ENCODE results near the gene MDGA2.
A peak's percentile ranks its signal among the peaks of the same experiment; 100 is the strongest.

Gene MDGA2

GRCh38 chr14:46885566-46885965, 789.8 kb downstream of the MDGA2 start:
- Histone ChIP-seq H3K4me1 (ENCODE audit: control insufficient read depth in 2 of 2, insufficient read depth in 1 of 2, low read depth in 1 of 2, low read length in 2 of 2) (no peaks in the 10 kb centered on the region), H3K4me3 (ENCODE audit: low read length in 2 of 2) (no peak overlapping the region), H3K9ac (ENCODE audit: low read depth, low read length, poor library complexity) (no peak overlapping the region), H4K8ac (ENCODE audit: low read depth, low read length) (no peak overlapping the region), H3K14ac (ENCODE audit: low read length) (no peak overlapping the region), H4K91ac (ENCODE audit: low read depth, low read length, poor library complexity) (no peak overlapping the region), H3K23ac (ENCODE audit: low read depth, low read length, poor library complexity) (no peak overlapping the region), H2AK5ac (ENCODE audit: low read depth, low read length) (no peak overlapping the region), H3K79me1 (ENCODE audit: low read depth, low read length) (no peaks in the 10 kb centered on the region), H2BK5ac (ENCODE audit: low read length) (no peak overlapping the region), H3K27ac (replicated peaks; ENCODE audit: low read length) (no peak overlapping the region), H3K4me2 (ENCODE audit: insufficient read depth, low read length, poor library complexity, severe bottlenecking) (no peak overlapping the region), H3K4ac (ENCODE audit: low read length) (no peak overlapping the region), H2BK15ac (ENCODE audit: low read length) (no peak overlapping the region), H3K9me3 (replicated peaks in 1 of 2; ENCODE audit: control insufficient read depth in 2 of 2, insufficient read depth in 1 of 2, low read depth in 1 of 2, low read length in 2 of 2) (no peaks in the 10 kb centered on the region), H2BK120ac (ENCODE audit: low read depth, low read length) (no peak overlapping the region), H3K27me3 (ENCODE audit: control insufficient read depth in 3 of 3, insufficient read depth in 3 of 3, low read depth in 1 of 3, low read length in 3 of 3) (no peaks in the 10 kb centered on the region), H3K18ac (ENCODE audit: low read length) (no peak overlapping the region), H3K36me3 (replicated peaks in 1 of 2; ENCODE audit: control insufficient read depth in 2 of 2, insufficient read depth in 2 of 2, low read length in 2 of 2) (no peaks in the 10 kb centered on the region), H2AFZ (ENCODE audit: low read length) (peak overlapping the region; percentile 22), H2BK12ac (ENCODE audit: low read length) (no peak overlapping the region)
- no peak for DNase-seq (ENCODE audit: low spot score)
- no CpG with 5 or more reads among the region's 3 CpGs for WGBS, 2 donors (ENCODE audit: extremely low coverage in 2 of 2, insufficient read length in 2 of 2, insufficient replicate concordance in 1 of 2)

GRCh38 chr14:46861753-46862152, 813.7 kb downstream of the MDGA2 start:
- no peak overlapping the region for H3K9ac ChIP-seq (ENCODE audit: low read depth, low read length, poor library complexity)
- H3K14ac ChIP-seq (ENCODE audit: low read length), result no peak overlapping the region
- H3K23ac ChIP-seq (ENCODE audit: low read depth, low read length, poor library complexity), result no peak overlapping the region
- no peaks in the 10 kb centered on the region for H3K9me3 ChIP-seq (replicated peaks in 1 of 2; ENCODE audit: control insufficient read depth in 2 of 2, insufficient read depth in 1 of 2, low read depth in 1 of 2, low read length in 2 of 2)
- no peak overlapping the region for H3K4me3 ChIP-seq (ENCODE audit: low read length in 2 of 2)
- no peak overlapping the region for H3K4me2 ChIP-seq (ENCODE audit: insufficient read depth, low read length, poor library complexity, severe bottlenecking)
- no peak overlapping the region for H2BK15ac ChIP-seq (ENCODE audit: low read length)
- no peak overlapping the region for H3K27ac ChIP-seq (replicated peaks; ENCODE audit: low read length)
- no peak overlapping the region for H4K91ac ChIP-seq (ENCODE audit: low read depth, low read length, poor library complexity)
- H3K18ac ChIP-seq (ENCODE audit: low read length), result no peak overlapping the region
- no peak overlapping the region for H2BK120ac ChIP-seq (ENCODE audit: low read depth, low read length)
- H3K27me3 ChIP-seq (ENCODE audit: control insufficient read depth in 3 of 3, insufficient read depth in 3 of 3, low read depth in 1 of 3, low read length in 3 of 3), result no peaks in the 10 kb centered on the region
- no peak overlapping the region for H2AK5ac ChIP-seq (ENCODE audit: low read depth, low read length)
- no peak overlapping the region for H2AFZ ChIP-seq (ENCODE audit: low read length)
- H3K4ac ChIP-seq (ENCODE audit: low read length), result no peak overlapping the region
- no peak overlapping the region for H2BK5ac ChIP-seq (ENCODE audit: low read length)
- H3K36me3 ChIP-seq (replicated peaks in 1 of 2; ENCODE audit: control insufficient read depth in 2 of 2, insufficient read depth in 2 of 2, low read length in 2 of 2), result no peaks in the 10 kb centered on the region
- no peak for DNase-seq (ENCODE audit: low spot score)
- H3K4me1 ChIP-seq (ENCODE audit: control insufficient read depth in 2 of 2, insufficient read depth in 1 of 2, low read depth in 1 of 2, low read length in 2 of 2), result no peaks in the 10 kb centered on the region
- H4K8ac ChIP-seq (ENCODE audit: low read depth, low read length), result no peak overlapping the region
- no peak overlapping the region for H2BK12ac ChIP-seq (ENCODE audit: low read length)
- no peaks in the 10 kb centered on the region for H3K79me1 ChIP-seq (ENCODE audit: low read depth, low read length)

GRCh38 chr14:46840944-46841720, 834.3 kb downstream of the MDGA2 start:
- no peak overlapping the region for H3K4ac ChIP-seq (ENCODE audit: low read length)
- no peak overlapping the region for H4K91ac ChIP-seq (ENCODE audit: low read depth, low read length, poor library complexity)
- peaks cover 4 to 7% of the 10 kb centered on the region in 2 donors for H3K4me1 ChIP-seq (ENCODE audit: control insufficient read depth in 2 of 2, insufficient read depth in 1 of 2, low read depth in 1 of 2, low read length in 2 of 2)
- no peak overlapping the region for H2BK5ac ChIP-seq (ENCODE audit: low read length)
- peak overlapping the region; percentile 33 for H2AFZ ChIP-seq (ENCODE audit: low read length)
- DNase-seq (ENCODE audit: low spot score), result no peak
- no peak overlapping the region for H2AK5ac ChIP-seq (ENCODE audit: low read depth, low read length)
- H3K9me3 ChIP-seq (replicated peaks in 1 of 2; ENCODE audit: control insufficient read depth in 2 of 2, insufficient read depth in 1 of 2, low read depth in 1 of 2, low read length in 2 of 2), result no peaks in the 10 kb centered on the region
- no peak overlapping the region for H3K4me3 ChIP-seq (ENCODE audit: low read length in 2 of 2)
- no peak overlapping the region for H2BK15ac ChIP-seq (ENCODE audit: low read length)
- H3K36me3 ChIP-seq (replicated peaks in 1 of 2; ENCODE audit: control insufficient read depth in 2 of 2, insufficient read depth in 2 of 2, low read length in 2 of 2), result no peaks in the 10 kb centered on the region
- no peak overlapping the region for H2BK12ac ChIP-seq (ENCODE audit: low read length)
- WGBS, 2 donors (ENCODE audit: extremely low coverage in 2 of 2, insufficient read length in 2 of 2, insufficient replicate concordance in 1 of 2), result 100% methylated on average over 1 of the region's 11 CpGs; no CpG with 5 or more reads in 1 of the 2 donors
- no peak overlapping the region for H2BK120ac ChIP-seq (ENCODE audit: low read depth, low read length)
- H3K4me2 ChIP-seq (ENCODE audit: insufficient read depth, low read length, poor library complexity, severe bottlenecking), result peak overlapping the region; percentile 11
- no peaks in the 10 kb centered on the region for H3K27me3 ChIP-seq (ENCODE audit: control insufficient read depth in 3 of 3, insufficient read depth in 3 of 3, low read depth in 1 of 3, low read length in 3 of 3)
- H3K27ac ChIP-seq (replicated peaks; ENCODE audit: low read length), result no peak overlapping the region
- no peak overlapping the region for H3K14ac ChIP-seq (ENCODE audit: low read length)
- no peak overlapping the region for H3K23ac ChIP-seq (ENCODE audit: low read depth, low read length, poor library complexity)
- no peak overlapping the region for H3K18ac ChIP-seq (ENCODE audit: low read length)
- no peak overlapping the region for H4K8ac ChIP-seq (ENCODE audit: low read depth, low read length)
- no peak overlapping the region for H3K9ac ChIP-seq (ENCODE audit: low read depth, low read length, poor library complexity)
- H3K79me1 ChIP-seq (ENCODE audit: low read depth, low read length), result no peaks in the 10 kb centered on the region

GRCh38 chr14:46820291-46820690, 855.1 kb downstream of the MDGA2 start:
- Histone ChIP-seq H3K36me3 (replicated peaks in 1 of 2; ENCODE audit: control insufficient read depth in 2 of 2, insufficient read depth in 2 of 2, low read length in 2 of 2) (no peaks in the 10 kb centered on the region), H3K4ac (ENCODE audit: low read length) (no peak overlapping the region), H2BK12ac (ENCODE audit: low read length) (no peak overlapping the region), H3K18ac (ENCODE audit: low read length) (no peak overlapping the region), H3K79me1 (ENCODE audit: low read depth, low read length) (no peaks in the 10 kb centered on the region), H3K27ac (replicated peaks; ENCODE audit: low read length) (no peak overlapping the region), H2BK15ac (ENCODE audit: low read length) (peak overlapping the region; percentile 46), H3K4me3 (ENCODE audit: low read length in 2 of 2) (no peak overlapping the region), H3K9me3 (replicated peaks in 1 of 2; ENCODE audit: control insufficient read depth in 2 of 2, insufficient read depth in 1 of 2, low read depth in 1 of 2, low read length in 2 of 2) (no peaks in the 10 kb centered on the region), H2BK120ac (ENCODE audit: low read depth, low read length) (no peak overlapping the region), H2AK5ac (ENCODE audit: low read depth, low read length) (no peak overlapping the region), H3K14ac (ENCODE audit: low read length) (no peak overlapping the region), H4K91ac (ENCODE audit: low read depth, low read length, poor library complexity) (no peak overlapping the region), H2BK5ac (ENCODE audit: low read length) (no peak overlapping the region), H4K8ac (ENCODE audit: low read depth, low read length) (no peak overlapping the region), H3K4me2 (ENCODE audit: insufficient read depth, low read length, poor library complexity, severe bottlenecking) (no peak overlapping the region), H3K23ac (ENCODE audit: low read depth, low read length, poor library complexity) (no peak overlapping the region), H3K4me1 (ENCODE audit: control insufficient read depth in 2 of 2, insufficient read depth in 1 of 2, low read depth in 1 of 2, low read length in 2 of 2) (peaks cover 0 to 1% of the 10 kb centered on the region in 2 donors), H3K9ac (ENCODE audit: low read depth, low read length, poor library complexity) (no peak overlapping the region), H2AFZ (ENCODE audit: low read length) (no peak overlapping the region), H3K27me3 (ENCODE audit: control insufficient read depth in 3 of 3, insufficient read depth in 3 of 3, low read depth in 1 of 3, low read length in 3 of 3) (no peaks in the 10 kb centered on the region)
- no CpG with 5 or more reads among the region's 42 CpGs for WGBS, 2 donors (ENCODE audit: extremely low coverage in 2 of 2, insufficient read length in 2 of 2, insufficient replicate concordance in 1 of 2)
- DNase-seq (ENCODE audit: low spot score), result no peak

Data from neuronal stem cell (in vitro differentiated cells).